Measurements from ENCODE around the gene BACH2.
"Not testable (repeated sequence)": the region's sequence is repeated elsewhere in the genome, so short reads cannot be mapped to it uniquely, and the experiment has no call there.

The BACH2 gene

DNA sequence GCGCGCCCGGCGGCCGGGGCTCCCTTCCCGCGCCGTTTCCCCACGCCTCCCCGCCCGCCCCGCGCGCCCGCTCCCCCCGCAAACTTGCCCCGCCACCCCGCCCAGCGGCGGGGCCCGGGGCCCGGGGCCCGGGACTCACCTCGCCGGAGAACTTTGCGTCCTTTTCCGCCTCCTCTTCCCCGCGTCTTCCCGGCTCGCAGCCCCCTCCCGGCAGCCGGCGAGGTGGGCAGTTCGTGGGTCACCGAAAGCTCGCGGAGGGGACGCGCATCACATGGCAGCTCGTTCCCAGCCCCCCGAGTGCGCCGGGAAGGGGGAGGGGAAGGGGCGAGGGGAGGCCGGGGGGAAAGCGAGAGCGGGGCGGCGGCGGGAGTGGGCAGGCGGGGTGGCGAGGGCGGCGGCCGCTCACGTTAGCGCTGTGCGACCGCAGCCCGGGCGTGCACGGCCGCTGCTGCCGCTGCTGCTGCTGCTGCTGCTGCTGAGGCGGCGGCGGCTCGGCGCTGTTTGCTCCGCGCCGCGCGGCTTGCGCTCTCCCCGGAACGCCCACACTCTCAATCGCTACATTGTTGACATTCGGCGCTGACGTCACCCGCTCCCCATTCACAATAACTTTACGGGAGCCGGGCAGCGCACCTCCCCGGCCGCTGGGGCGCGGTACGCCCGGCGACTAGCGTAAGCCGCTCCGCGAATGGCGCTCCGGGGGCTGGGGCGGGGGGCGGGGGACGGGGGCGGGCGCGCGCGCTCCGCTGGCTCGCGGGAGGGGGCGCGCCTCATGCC, at the start of gene BACH2:
BACH2 (minus strand) TSS at position 503 of the 774 bp plus-strand sequence. CDS start 287,999 bp downstream, outside the sequence.
- peak; percentile 74 for DNase-seq

GRCh38 chr6:90343576-90343975, 46.9 kb upstream of the BACH2 start:
- DNase-seq: no peak

GRCh38 chr6:90338409-90338808, 41.8 kb upstream of the BACH2 start:
- no peak for DNase-seq

- no peak for DNase-seq
Observed at GRCh38 chr6:90336388-90336947, 39.8 kb upstream of the BACH2 start.

DNA sequence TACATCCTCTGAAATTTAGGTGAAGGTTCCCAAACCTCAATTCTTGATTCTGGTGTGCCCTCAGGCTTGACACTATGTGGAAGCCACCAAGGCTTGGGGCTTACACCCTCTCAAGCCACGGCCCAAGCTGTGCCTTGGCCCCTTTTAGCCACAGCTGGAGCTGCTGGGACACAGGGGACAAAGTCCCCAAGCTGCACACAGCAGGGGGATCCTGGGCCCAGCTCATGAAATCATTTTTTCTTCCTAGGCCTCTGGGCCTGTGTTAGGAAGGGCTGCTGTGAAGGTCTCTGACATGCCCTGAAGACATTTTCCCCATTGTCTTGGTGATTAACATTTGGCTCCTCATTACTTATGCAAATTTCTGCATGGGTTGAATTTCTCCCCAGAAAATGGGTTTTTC, 37.3 kb upstream of the BACH2 start:
- DNase-seq: no peak

- DNase-seq: not testable (repeated sequence)
Observed at GRCh38 chr6:90332978-90333543, 36.4 kb upstream of the BACH2 start.

DNA sequence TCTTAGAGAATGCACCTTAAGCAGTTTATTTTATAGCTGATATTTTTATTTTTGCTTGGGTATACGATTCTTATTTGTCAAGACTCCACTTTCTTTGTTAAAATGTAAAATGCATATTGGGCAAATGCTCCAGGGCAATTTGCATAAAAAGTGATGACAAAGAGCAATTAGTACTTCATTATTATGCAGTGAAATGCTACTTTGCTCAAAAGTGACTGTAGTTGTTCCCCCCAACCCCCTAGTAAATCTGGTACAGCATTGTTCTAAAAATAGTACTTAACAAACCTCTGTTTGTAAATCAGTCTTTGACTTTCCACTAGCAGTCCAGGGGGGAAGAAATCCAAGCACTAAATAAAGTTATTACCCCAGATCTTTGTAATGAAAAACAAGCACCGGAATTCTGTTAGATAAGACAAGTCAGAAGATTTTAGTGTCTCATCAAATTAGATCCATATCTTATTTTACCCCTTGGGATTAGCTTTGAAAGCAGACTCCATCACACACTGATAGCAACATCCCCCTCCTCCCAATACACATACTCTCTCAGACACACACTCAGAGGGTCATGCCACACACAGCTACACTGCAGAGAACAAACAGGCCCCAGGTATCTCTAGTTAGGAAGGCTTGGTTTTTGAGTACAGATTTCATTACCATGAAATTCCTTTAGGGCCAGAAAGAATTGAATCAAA, 32.9 kb upstream of the BACH2 start:
- no peak for DNase-seq

GRCh38 chr6:90328004-90328403, 31.4 kb upstream of the BACH2 start:
- DNase-seq: no peak

GRCh38 chr6:90326404-90327057, 29.9 kb upstream of the BACH2 start:
- DNase-seq: no peak

- no peak for DNase-seq
Observed at GRCh38 chr6:90323706-90324105, 27.1 kb upstream of the BACH2 start.

- DNase-seq: no peak
Observed at GRCh38 chr6:90322976-90323474, 26.4 kb upstream of the BACH2 start.

DNA sequence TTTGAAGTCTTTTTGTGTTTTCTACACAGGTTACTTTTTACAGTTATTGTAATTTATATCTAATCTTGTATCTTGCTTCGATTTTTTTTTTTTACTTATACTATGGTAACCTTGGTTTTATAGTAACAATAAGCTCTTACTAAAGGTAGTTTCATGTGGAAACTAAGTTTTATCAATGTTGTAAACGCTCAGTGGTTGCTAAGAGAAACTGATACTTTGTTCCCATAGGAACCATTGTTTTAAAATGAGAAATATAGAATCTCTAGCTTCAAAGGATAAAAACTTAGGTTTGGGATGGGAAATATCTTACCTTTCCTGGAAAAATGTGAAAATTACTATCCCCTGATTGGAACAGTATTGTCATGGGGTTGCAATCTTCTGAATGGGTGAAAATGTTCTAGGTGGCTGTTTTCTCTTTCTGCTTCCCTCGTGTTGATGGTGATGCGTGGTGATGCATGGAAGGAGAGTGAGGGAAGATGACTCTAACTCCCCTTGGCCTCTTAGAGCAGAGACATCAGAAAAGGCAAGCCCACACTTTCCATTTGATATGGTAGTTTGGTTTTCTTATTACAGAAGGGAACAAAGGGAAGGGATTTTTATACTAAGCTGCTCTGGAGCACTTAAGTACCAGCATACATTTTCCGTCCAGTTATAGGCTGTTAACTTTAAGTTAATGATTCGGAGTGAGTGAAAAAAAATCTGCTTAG, 23.5 kb upstream of the BACH2 start:
- no peak for DNase-seq

GRCh38 chr6:90319044-90319443, 22.4 kb upstream of the BACH2 start:
- no peak for DNase-seq

DNA sequence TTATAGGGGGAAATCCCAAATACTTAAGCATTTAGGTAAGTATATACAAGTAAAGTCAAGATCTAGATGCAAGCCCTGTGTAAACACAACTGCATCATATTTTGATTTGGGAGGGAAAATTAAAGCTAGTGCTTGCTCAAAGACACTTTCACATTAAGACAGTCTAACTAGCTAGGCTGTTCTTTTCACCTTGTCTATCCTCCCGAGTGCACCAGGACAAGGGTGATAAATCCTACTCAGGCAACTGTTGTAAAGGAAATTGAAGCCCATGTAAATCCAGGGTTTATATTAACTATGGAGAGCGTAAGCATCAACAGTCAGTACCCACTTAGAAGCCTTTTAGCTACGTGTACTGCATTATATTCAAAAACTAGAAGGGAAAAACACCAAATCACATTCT, 19.3 kb upstream of the BACH2 start:
- no peak for DNase-seq

DNA sequence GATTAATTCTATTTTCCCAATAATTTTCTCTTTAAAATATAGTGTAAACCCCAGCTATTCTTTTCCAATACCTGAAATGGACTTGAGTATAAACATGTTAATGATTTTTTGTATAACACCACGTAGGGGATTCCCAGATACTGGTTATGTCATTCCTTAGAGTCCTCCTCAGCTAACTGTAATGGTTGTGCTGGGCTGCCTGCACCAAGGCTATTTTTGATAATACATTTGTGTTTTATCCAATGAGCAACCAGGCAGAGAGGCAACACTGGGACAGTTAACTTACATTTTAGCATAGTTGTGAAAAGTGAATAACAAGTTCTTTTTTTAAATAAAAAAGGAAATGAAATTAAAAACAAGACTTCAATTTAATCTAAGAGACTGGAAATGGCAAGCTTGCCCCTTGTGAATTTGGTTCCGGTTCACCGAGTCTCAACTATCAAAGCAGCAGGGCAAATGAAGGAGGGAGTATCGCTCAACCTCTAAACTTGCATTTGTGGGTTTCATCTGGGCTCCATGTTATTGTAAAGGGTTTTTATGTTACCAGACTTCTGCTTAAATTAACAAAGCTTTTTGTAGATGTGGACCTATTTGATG, 18.8 kb upstream of the BACH2 start:
- DNase-seq: no peak

- DNase-seq: no peak
Observed at GRCh38 chr6:90314514-90314913, 17.9 kb upstream of the BACH2 start.

DNA sequence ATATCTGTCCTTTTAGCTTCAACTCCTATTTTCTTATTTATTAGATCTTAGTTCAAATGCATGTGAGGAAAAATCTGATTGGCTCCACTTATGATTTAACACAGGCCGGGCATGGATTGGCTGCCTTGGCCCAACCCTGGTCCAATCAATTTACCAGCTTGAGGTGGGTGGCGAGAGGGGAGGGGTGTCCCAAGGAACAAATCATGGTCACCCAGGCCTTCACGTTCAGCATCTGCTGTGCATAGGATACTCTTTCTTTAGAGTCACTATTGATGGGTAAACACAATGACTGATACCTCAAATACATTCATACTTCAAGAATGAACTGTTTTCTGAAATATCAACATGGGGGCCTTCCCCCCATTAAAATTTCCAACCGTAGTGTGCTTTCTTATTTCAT, 14.9 kb upstream of the BACH2 start:
- DNase-seq: no peak

DNA sequence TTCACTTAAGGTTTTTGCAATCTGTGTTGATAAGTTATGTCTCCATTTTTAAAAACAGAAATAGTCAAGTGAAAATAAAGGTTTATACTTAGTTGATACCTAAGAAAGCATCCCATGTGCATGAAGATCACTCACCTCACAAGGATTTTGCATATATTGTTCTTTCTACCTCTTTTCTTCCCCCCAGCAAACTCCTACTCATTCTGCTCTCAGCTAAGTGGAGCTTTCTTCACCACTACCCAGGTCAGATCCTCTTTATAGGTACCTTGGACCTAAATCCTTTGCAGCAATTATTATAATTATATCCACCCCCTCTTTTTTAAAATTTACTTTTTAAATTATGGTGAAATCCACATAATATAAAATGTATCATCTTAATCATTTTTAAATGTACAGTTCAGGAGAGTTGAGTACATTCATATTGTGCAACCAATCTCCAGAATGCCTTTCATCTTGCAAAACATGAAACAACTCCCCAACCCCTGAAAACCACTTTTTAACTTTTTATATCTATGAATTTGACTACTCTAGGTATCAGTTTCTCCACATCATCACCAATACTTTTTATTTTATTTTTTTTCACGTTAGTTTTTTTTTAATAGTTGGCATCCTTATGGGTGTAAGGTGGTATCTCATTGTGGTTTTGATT, 9.3 kb upstream of the BACH2 start:
- DNase-seq: no peak

DNA sequence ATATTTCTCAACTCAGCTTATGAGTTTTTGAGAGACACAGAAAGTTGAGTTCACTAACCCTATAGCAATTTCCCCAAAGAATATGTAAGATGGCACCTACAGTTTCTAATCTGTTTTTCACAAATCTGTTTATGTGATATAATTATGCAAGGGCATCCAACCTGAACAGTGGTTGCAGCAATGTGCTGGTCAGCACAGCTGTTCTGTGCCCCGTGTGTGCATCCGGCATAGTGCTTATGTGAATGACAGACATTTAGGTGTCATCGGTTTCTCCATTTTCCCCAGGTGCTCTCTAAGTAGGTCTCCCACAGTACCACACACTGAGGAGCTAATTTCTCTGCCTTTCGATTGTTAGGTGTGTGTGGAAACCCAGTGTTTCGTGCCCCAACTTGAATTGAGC, 7.7 kb upstream of the BACH2 start:
- DNase-seq: no peak

- no peak for DNase-seq
Observed at GRCh38 chr6:90303039-90303438, 6.4 kb upstream of the BACH2 start.

DNA sequence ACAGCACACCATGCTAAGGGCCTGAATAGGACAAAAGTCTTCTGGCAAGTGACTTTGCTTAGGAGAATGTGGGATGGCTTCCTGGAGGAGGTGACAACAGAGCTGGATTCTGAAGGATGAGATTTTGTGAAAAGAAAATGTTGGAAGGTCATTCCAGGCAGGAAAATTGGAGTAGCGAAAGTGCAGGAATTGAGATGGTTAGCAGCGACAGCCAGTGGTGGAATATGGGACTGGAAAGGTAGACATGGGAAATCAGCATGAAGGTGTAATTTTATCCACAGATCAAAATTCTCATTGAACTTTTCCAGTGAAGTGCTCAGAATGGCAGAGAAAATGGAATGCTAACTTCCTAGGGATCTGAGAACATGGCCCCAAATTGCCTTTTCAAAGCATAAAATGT, 5.7 kb upstream of the BACH2 start:
- no peak for DNase-seq

DNA sequence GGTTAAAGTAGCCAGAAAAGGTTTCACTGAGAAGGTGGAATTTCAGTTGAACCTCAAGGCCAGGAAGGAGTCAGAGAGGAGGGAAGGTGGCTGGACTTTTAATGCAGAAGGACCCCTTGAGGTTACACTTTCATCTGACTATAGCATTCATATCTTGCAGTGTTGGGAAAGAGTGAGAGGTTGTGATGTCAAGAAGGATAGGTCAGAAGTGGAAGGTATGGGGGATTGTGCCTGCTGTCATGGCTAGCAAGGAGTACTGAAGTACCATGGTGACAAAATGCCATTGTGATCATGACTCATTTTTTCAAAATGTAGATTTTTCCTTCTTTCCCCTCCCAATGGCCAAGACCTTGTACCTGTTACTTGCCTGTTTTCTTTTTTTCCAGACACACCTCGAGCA, 5.2 kb upstream of the BACH2 start:
- no peak for DNase-seq

All from NCI-H510A treated with DMSO at 0.1 percent for 48 hours (cell line).